Astrocyte (in vitro differentiated cells and primary cell): Measurements from ENCODE around the gene GNL2. TPM values are rescaled to one million over a fixed set of nuclear protein-coding genes. Genes with fewer than 3 reads are reported as not detected.
A peak's percentile ranks its signal among the peaks of the same experiment; 100 is the strongest.

Experiments used
- DNase-seq: peaks from one replicate; pipeline ENCODE4 v3.0.0-alpha.2; 2010; ENCODE audit warnings: low read depth
- FAIRE-seq: peaks from 2 replicates; lab custom pipeline; 2011; peaks lifted over from hg19 to GRCh38; lab: Jason Lieb, UNC
- H2AFZ ChIP-seq: 2 replicates; pipeline ENCODE4 v1.6.0; 2012; ENCODE audit warnings: low read depth, low read length, inconsistent platforms
- H3K27ac ChIP-seq: 2 replicates; pipeline ENCODE4 v1.5.1; 2011; ENCODE audit warnings: low read depth, low read length, inconsistent platforms
- H3K27me3 ChIP-seq: 2 replicates; pipeline ENCODE4 v1.6.0; 2011; ENCODE audit warnings: low read length, inconsistent platforms; ENCODE audit not compliant: insufficient read depth
- H3K36me3 ChIP-seq: 2 replicates; pipeline ENCODE4 v1.5.1; 2011; ENCODE audit warnings: low read length, inconsistent platforms; ENCODE audit not compliant: insufficient read depth
- H3K4me1 ChIP-seq: 2 replicates; pipeline ENCODE4 v1.5.1; 2011; ENCODE audit warnings: low read length, inconsistent platforms; ENCODE audit not compliant: insufficient read depth
- H3K4me2 ChIP-seq: 2 replicates; pipeline ENCODE4 v1.6.0; 2012; ENCODE audit warnings: low read length, inconsistent platforms
- H3K4me3 ChIP-seq: 2 replicates; pipeline ENCODE4 v1.5.1; 2011; ENCODE audit warnings: low read depth, mild to moderate bottlenecking, low read length, inconsistent platforms; ENCODE audit not compliant: insufficient read depth
- H3K79me2 ChIP-seq: 2 replicates; pipeline ENCODE4 v1.6.0; 2012; ENCODE audit warnings: mild to moderate bottlenecking, low read length, inconsistent platforms; ENCODE audit not compliant: insufficient read depth
- H3K9ac ChIP-seq: 2 replicates; pipeline ENCODE4 v1.6.0; 2012; ENCODE audit warnings: mild to moderate bottlenecking, low read length, inconsistent platforms
- H3K9me3 ChIP-seq: 2 replicates; pipeline ENCODE4 v1.5.1; 2012; ENCODE audit warnings: low read depth, mild to moderate bottlenecking, low read length, inconsistent platforms; ENCODE audit not compliant: insufficient read depth
- H4K20me1 ChIP-seq: 2 replicates; pipeline ENCODE4 v1.6.0; 2012; ENCODE audit warnings: low read length, inconsistent platforms; ENCODE audit not compliant: insufficient read depth
- H3K27ac Mint-ChIP-seq: one replicate; pipeline ENCODE4 v1.8.0; 2021; ENCODE audit warnings: mild to moderate bottlenecking, mixed read lengths; ENCODE audit not compliant: unreplicated experiment
- H3K27me3 Mint-ChIP-seq: one replicate; pipeline ENCODE4 v1.8.0; 2021; ENCODE audit warnings: low read depth, mixed read lengths; ENCODE audit not compliant: unreplicated experiment
- H3K36me3 Mint-ChIP-seq: one replicate; pipeline ENCODE4 v1.8.0; 2021; ENCODE audit warnings: low read depth, mixed read lengths; ENCODE audit not compliant: unreplicated experiment
- H3K4me1 Mint-ChIP-seq: one replicate; pipeline ENCODE4 v1.8.0; 2021; ENCODE audit warnings: low read depth, mixed read lengths; ENCODE audit not compliant: unreplicated experiment
- H3K4me3 Mint-ChIP-seq: one replicate; pipeline ENCODE4 v1.8.0; 2021; ENCODE audit warnings: mild to moderate bottlenecking, moderate library complexity, mixed read lengths; ENCODE audit not compliant: unreplicated experiment
- H3K9me3 Mint-ChIP-seq: one replicate; pipeline ENCODE4 v1.8.0; 2021; ENCODE audit warnings: mild to moderate bottlenecking, mixed read lengths; ENCODE audit not compliant: unreplicated experiment
- CTCF ChIP-seq: IDR thresholded peaks from 2 replicates; pipeline ENCODE4 v1.5.1; 2011; ENCODE audit warnings: low read depth, mild to moderate bottlenecking, inconsistent platforms, low read length, moderate library complexity; ENCODE audit not compliant: insufficient read depth
- EZH2 ChIP-seq: IDR thresholded peaks from 2 replicates; pipeline ENCODE4 v1.6.1; 2012; ENCODE audit warnings: mild to moderate bottlenecking, low read length, inconsistent platforms; ENCODE audit not compliant: insufficient read depth
- total RNA-seq: library from RNA; stranded (reverse); gene quantifications from 2 replicates; pipeline ENCODE4 v1.2.1, GENCODE V29; 2021

The GNL2 gene
- total RNA-seq, 1 donor from 2014 or later: 58.0 TPM

- H3K4me1 ChIP-seq: no peaks in the 10 kb centered on the region
- no peak overlapping the region for H3K4me2 ChIP-seq
- H3K4me3 Mint-ChIP-seq: no peak overlapping the region
- FAIRE-seq (no peak), DNase-seq (no peak)
- H3K4me1 Mint-ChIP-seq: no peaks in the 10 kb centered on the region
- no peaks in the 10 kb centered on the region for H3K79me2 ChIP-seq
- no peaks in the 10 kb centered on the region for H4K20me1 ChIP-seq
- H3K9ac ChIP-seq: no peak overlapping the region
- H3K9me3 ChIP-seq: no peaks in the 10 kb centered on the region
- no peaks in the 10 kb centered on the region for H3K36me3 Mint-ChIP-seq
- H3K4me3 ChIP-seq: no peak overlapping the region
- H3K27ac Mint-ChIP-seq: no peak overlapping the region
- H3K9me3 Mint-ChIP-seq: no peaks in the 10 kb centered on the region
- peaks cover 39% of the 10 kb centered on the region for H3K27me3 Mint-ChIP-seq
- no peaks in the 10 kb centered on the region for H3K36me3 ChIP-seq
- no peak overlapping the region for H3K27ac ChIP-seq
- TF ChIP-seq CTCF (no peak), EZH2 (no peak)
- peaks cover 33% of the 10 kb centered on the region for H3K27me3 ChIP-seq
- no peak overlapping the region for H2AFZ ChIP-seq
Measured at GRCh38 chr1:37609002-37609401, 13.3 kb upstream of the GNL2 start.

GRCh38 chr1:37606481-37607263 is 10.9 kb upstream of the GNL2 start:
- Histone ChIP-seq H2AFZ (no peak overlapping the region), H3K36me3 (no peaks in the 10 kb centered on the region), H3K4me3 (no peak overlapping the region), H3K79me2 (no peaks in the 10 kb centered on the region), H3K4me1 (no peaks in the 10 kb centered on the region), H3K9me3 (no peaks in the 10 kb centered on the region), H4K20me1 (no peaks in the 10 kb centered on the region), H3K27me3 (peaks cover 37% of the 10 kb centered on the region), H3K27ac (no peak overlapping the region), H3K4me2 (no peak overlapping the region), H3K9ac (no peak overlapping the region)
- Mint-ChIP-seq H3K4me1 (no peaks in the 10 kb centered on the region), H3K36me3 (no peaks in the 10 kb centered on the region), H3K27me3 (peaks cover 34% of the 10 kb centered on the region), H3K27ac (no peak overlapping the region), H3K4me3 (no peak overlapping the region), H3K9me3 (no peaks in the 10 kb centered on the region)
- DNase-seq (peak; percentile 6), FAIRE-seq (no peak)
- TF ChIP-seq EZH2: no peak
- no peak for TF ChIP-seq CTCF
